SK-N-MC (cell line): ENCODE results near the gene MED17.

Experiments used
- DNase-seq: peaks from one replicate; pipeline ENCODE4 v3.0.0-alpha.2; 2011; ENCODE audit warnings: low read depth, low spot score
- H3K27ac ChIP-seq: fragments of 200-600 bp; sonication (generic); 2 replicates; pipeline ENCODE4 v1.5.1; 2016; ENCODE audit warnings: mixed run types
- H3K36me3 ChIP-seq: fragments of 200-600 bp; sonication (generic); 2 replicates; pipeline ENCODE4 v1.6.1; 2017; ENCODE audit warnings: antibody characterized with exemption, low read length, mixed read lengths; ENCODE audit not compliant: insufficient read depth
- H3K4me3 ChIP-seq: fragments of 200-600 bp; sonication (generic); 2 replicates; pipeline ENCODE4 v1.5.1; 2016
- H3K9ac ChIP-seq: fragments of 200-600 bp; sonication (generic); 2 replicates; pipeline ENCODE4 v1.8.0; 2017; ENCODE audit warnings: mixed run types, mixed read lengths; ENCODE audit not compliant: insufficient read length
- H3K9me3 ChIP-seq: fragments of 200-600 bp; sonication (generic); 2 replicates; pipeline ENCODE4 v1.6.1; 2017; ENCODE audit warnings: low read depth, mild to moderate bottlenecking, antibody characterized with exemption, low read length, moderate library complexity, mixed read lengths
- EZH2 ChIP-seq: fragments of 200-600 bp; sonication (generic); IDR thresholded peaks from one replicate; pipeline ENCODE4 v1.6.1; 2017; ENCODE audit warnings: antibody characterized with exemption
- FOXP2 ChIP-seq: optimal IDR thresholded peaks from 2 replicates; pipeline ENCODE3; 2011; ENCODE audit warnings: mild to moderate bottlenecking, moderate library complexity; ENCODE audit not compliant: insufficient read depth; ENCODE audit errors: extremely low read length, control extremely low read depth
- POLR2AphosphoS5 ChIP-seq: IDR thresholded peaks from 2 replicates; pipeline ENCODE4 v1.6.1; 2012; ENCODE audit warnings: mild to moderate bottlenecking, low read depth, low read length, borderline replicate concordance

MED17 gene

GRCh38 chr11:93784145-93784934 is at the start of gene MED17:
MED17 (plus strand) TSS chr11:93784282; CDS start chr11:93784514, 232 bp downstream.
- Histone ChIP-seq H3K9me3 (no peaks in the 10 kb centered on the region), H3K9ac (peak within 1 kb of the TSS; percentile 100), H3K4me3 (peak within 1 kb of the TSS; percentile 90), H3K27ac (peak within 1 kb of the TSS; percentile 92), H3K36me3 (peaks cover 33% of the 10 kb centered on the region)
- TF ChIP-seq POLR2AphosphoS5, result peak; percentile 99
- peak; percentile 79 for TF ChIP-seq FOXP2
- TF ChIP-seq EZH2, result no peak
- peak; percentile 60 for DNase-seq

GRCh38 chr11:93734427-93735222 is 49.5 kb upstream of the MED17 start:
- peaks cover 100% of the 10 kb centered on the region for H3K36me3 ChIP-seq
- H3K9ac ChIP-seq, result peak overlapping the region; percentile 28
- H3K9me3 ChIP-seq, result no peaks in the 10 kb centered on the region
- peak overlapping the region; percentile 77 for H3K27ac ChIP-seq
- no peak for DNase-seq
- H3K4me3 ChIP-seq, result peak overlapping the region; percentile 23; the same call in 1 of the 2 replicates
- TF ChIP-seq POLR2AphosphoS5, result peak; percentile 43; the same call in 1 of the 2 replicates
- TF ChIP-seq FOXP2, result no peak
- no peak for TF ChIP-seq EZH2

GRCh38 chr11:93735627-93736026 is 48.5 kb upstream of the MED17 start:
- DNase-seq, result no peak
- Histone ChIP-seq H3K9me3 (no peaks in the 10 kb centered on the region), H3K9ac (peak overlapping the region; percentile 100), H3K4me3 (peak overlapping the region; percentile 98; the same call in 1 of the 2 replicates), H3K27ac (peak overlapping the region; percentile 93), H3K36me3 (peaks cover 99% of the 10 kb centered on the region)
- 0 out of 2 replicates have a peak, but pooled peaks have one; percentile 15 for TF ChIP-seq POLR2AphosphoS5
- no peak for TF ChIP-seq FOXP2
- no peak for TF ChIP-seq EZH2

GRCh38 chr11:93736129-93736528 is 48.0 kb upstream of the MED17 start:
- TF ChIP-seq EZH2 (no peak), POLR2AphosphoS5 (no peak), FOXP2 (no peak)
- no peaks in the 10 kb centered on the region for H3K9me3 ChIP-seq
- no peak for DNase-seq
- H3K27ac ChIP-seq, result peak overlapping the region; percentile 93
- H3K9ac ChIP-seq, result peak overlapping the region; percentile 100
- peaks cover 94% of the 10 kb centered on the region for H3K36me3 ChIP-seq
- H3K4me3 ChIP-seq, result peak overlapping the region; percentile 98

GRCh38 chr11:93737904-93738612 is 46.0 kb upstream of the MED17 start:
- no peaks in the 10 kb centered on the region for H3K9me3 ChIP-seq
- peak overlapping the region; percentile 98 for H3K4me3 ChIP-seq
- H3K27ac ChIP-seq, result peak overlapping the region; percentile 93
- no peak for TF ChIP-seq POLR2AphosphoS5
- TF ChIP-seq FOXP2, result no peak
- no peak for TF ChIP-seq EZH2
- no peak for DNase-seq
- peaks cover 75% of the 10 kb centered on the region for H3K36me3 ChIP-seq
- peak overlapping the region; percentile 100 for H3K9ac ChIP-seq

GRCh38 chr11:93738647-93739081 is 45.4 kb upstream of the MED17 start:
- Histone ChIP-seq H3K27ac (peak overlapping the region; percentile 93), H3K9ac (peak overlapping the region; percentile 100), H3K36me3 (peaks cover 69% of the 10 kb centered on the region), H3K9me3 (no peaks in the 10 kb centered on the region), H3K4me3 (peak overlapping the region; percentile 98)
- no peak for DNase-seq
- TF ChIP-seq EZH2 (no peak), POLR2AphosphoS5 (0 out of 2 replicates have a peak, but pooled peaks have one; percentile 4), FOXP2 (no peak)

GRCh38 chr11:93740031-93740729 is 43.9 kb upstream of the MED17 start:
- Histone ChIP-seq H3K9ac (peak overlapping the region; percentile 100), H3K9me3 (no peaks in the 10 kb centered on the region), H3K36me3 (peaks cover 56% of the 10 kb centered on the region), H3K27ac (peak overlapping the region; percentile 93), H3K4me3 (peak overlapping the region; percentile 98)
- DNase-seq, result no peak
- TF ChIP-seq EZH2 (no peak), POLR2AphosphoS5 (no peak), FOXP2 (no peak)
